GM12875 (cell line): ENCODE measurements around the gene SCAMP4.

ENCODE experiments used
- H3K4me3 ChIP-seq: one replicate; pipeline ENCODE4 v1.5.1; 2011; ENCODE audit warnings: low read depth, low read length, control low read depth
- CTCF ChIP-seq: IDR thresholded peaks from 2 replicates; pipeline ENCODE4 v1.5.1; 2011; ENCODE audit warnings: low read depth, mild to moderate bottlenecking, control low read depth, inconsistent platforms, low read length, moderate library complexity, borderline replicate concordance; ENCODE audit not compliant: insufficient read depth

The SCAMP4 gene

GRCh38 chr19:1858412-1859081 is 46.7 kb upstream of the SCAMP4 start:
- no peak for TF ChIP-seq CTCF
- no peak overlapping the region for H3K4me3 ChIP-seq

GRCh38 chr19:1859331-1859781 is 45.8 kb upstream of the SCAMP4 start:
- H3K4me3 ChIP-seq: no peak overlapping the region
- TF ChIP-seq CTCF: no peak

- no peak overlapping the region for H3K4me3 ChIP-seq
- TF ChIP-seq CTCF: no peak
Measured at GRCh38 chr19:1860042-1860775, 45.0 kb upstream of the SCAMP4 start.

- TF ChIP-seq CTCF: no peak
- H3K4me3 ChIP-seq: peak overlapping the region; percentile 86
Measured at GRCh38 chr19:1860821-1861598, 44.2 kb upstream of the SCAMP4 start.

- peak overlapping the region; percentile 86 for H3K4me3 ChIP-seq
- no peak for TF ChIP-seq CTCF
Measured at GRCh38 chr19:1861599-1862031, 43.6 kb upstream of the SCAMP4 start.

GRCh38 chr19:1862068-1862423 is 43.2 kb upstream of the SCAMP4 start:
- peak overlapping the region; percentile 86 for H3K4me3 ChIP-seq
- no peak for TF ChIP-seq CTCF
